Liver (tissue), 9 donors: ENCODE data around the gene PLEKHA3. TPM values are rescaled to one million over a fixed set of nuclear protein-coding genes. Genes with fewer than 3 reads are reported as not detected.

Source experiments
- DNase-seq: peaks from one replicate; pipeline ENCODE4 v3.0.0-alpha.2; 2017; ENCODE audit warnings: low spot score
- H3K27ac ChIP-seq, 2 donors: one replicate each; pipeline ENCODE4 v1.7.0; 2013; ENCODE audit warnings: inconsistent platforms in 2 of 2, low read length in 2 of 2, control low read depth in 1 of 2, low read depth in 1 of 2, mild to moderate bottlenecking in 1 of 2
- H3K27me3 ChIP-seq, 4 donors: one replicate each; pipeline versions ENCODE4 v1.6.1 to v1.7.0; 2013; ENCODE audit warnings: low read length in 3 of 4, inconsistent platforms in 1 of 4, mild to moderate bottlenecking in 1 of 4, moderate library complexity in 1 of 4; ENCODE audit not compliant: control insufficient read depth in 4 of 4, insufficient read depth in 4 of 4
- H3K36me3 ChIP-seq, 4 donors: one replicate each; pipeline versions ENCODE4 v1.6.1 to v1.7.0; 2013; ENCODE audit warnings: low read length in 3 of 4, mild to moderate bottlenecking in 3 of 4, low read depth in 1 of 4, moderate library complexity in 1 of 4; ENCODE audit not compliant: control insufficient read depth in 4 of 4, insufficient read depth in 3 of 4
- H3K4me1 ChIP-seq, 4 donors: one replicate each; pipeline versions ENCODE4 v1.6.1 to v1.7.0; 2013; ENCODE audit warnings: low read length in 3 of 4, mild to moderate bottlenecking in 3 of 4, moderate library complexity in 1 of 4; ENCODE audit not compliant: control insufficient read depth in 4 of 4, insufficient read depth in 4 of 4
- H3K4me3 ChIP-seq, 3 donors: one replicate each; pipeline versions ENCODE4 v1.6.1 to v1.7.0; 2013; ENCODE audit warnings: low read length in 3 of 3, control low read depth in 1 of 3, low read depth in 1 of 3, mild to moderate bottlenecking in 1 of 3
- H3K9ac ChIP-seq, 2 donors: one replicate each; pipeline ENCODE4 v1.7.0; 2013; ENCODE audit warnings: low read length in 2 of 2, mild to moderate bottlenecking in 2 of 2, moderate library complexity in 2 of 2, control low read depth in 1 of 2, low read depth in 1 of 2
- H3K9me3 ChIP-seq, 4 donors: one replicate each; pipeline versions ENCODE4 v1.6.1 to v1.7.0; 2013; ENCODE audit warnings: low read length in 3 of 4; ENCODE audit not compliant: control insufficient read depth in 4 of 4
- FOXA1 ChIP-seq: IDR thresholded peaks from 2 replicates; pipeline ENCODE4 v1.6.1; 2016; ENCODE audit warnings: antibody characterized with exemption
- FOXA2 ChIP-seq: IDR thresholded peaks from 2 replicates; pipeline ENCODE4 v1.6.1; 2016; ENCODE audit warnings: antibody characterized with exemption
- GABPA ChIP-seq, 2 donors: IDR thresholded peaks in 1 of 2; conservative IDR thresholded peaks in 1 of 2; 2 replicates each; pipeline ENCODE4 v1.6.1; 2016; ENCODE audit warnings: antibody characterized with exemption in 2 of 2, mild to moderate bottlenecking in 1 of 2, moderate library complexity in 1 of 2
- HNF4A ChIP-seq, 2 donors: conservative IDR thresholded peaks; 2 replicates each; pipeline ENCODE4 v1.6.1; 2016; ENCODE audit warnings: antibody characterized with exemption in 2 of 2, mild to moderate bottlenecking in 2 of 2
- HNF4G ChIP-seq: IDR thresholded peaks from 2 replicates; pipeline ENCODE4 v1.6.1; 2016; ENCODE audit warnings: antibody characterized with exemption
- JUND ChIP-seq, 2 donors: IDR thresholded peaks; 2 replicates each; pipeline ENCODE4 v1.6.1; 2016; ENCODE audit warnings: antibody characterized with exemption in 2 of 2
- NR2F2 ChIP-seq: IDR thresholded peaks from 2 replicates; pipeline ENCODE4 v1.6.1; 2016; ENCODE audit warnings: antibody characterized with exemption
- RAD21 ChIP-seq, 2 donors: IDR thresholded peaks; 2 replicates each; pipeline ENCODE4 v1.6.1; 2016; ENCODE audit warnings: antibody characterized with exemption in 2 of 2, mild to moderate bottlenecking in 2 of 2
- RXRA ChIP-seq, 2 donors: IDR thresholded peaks; 2 replicates each; pipeline ENCODE4 v1.6.1; 2017 to 2018; ENCODE audit warnings: antibody characterized with exemption in 2 of 2, mild to moderate bottlenecking in 1 of 2
- SP1 ChIP-seq: IDR thresholded peaks from 2 replicates; pipeline ENCODE4 v1.6.1; 2018; ENCODE audit warnings: antibody characterized with exemption, mild to moderate bottlenecking
- TAF1 ChIP-seq: conservative IDR thresholded peaks from 2 replicates; pipeline ENCODE4 v1.6.1; 2016; ENCODE audit warnings: antibody characterized with exemption, mild to moderate bottlenecking
- ZBTB33 ChIP-seq: IDR thresholded peaks from 2 replicates; pipeline ENCODE4 v1.6.1; 2016; ENCODE audit warnings: antibody characterized with exemption
- WGBS: extraction: QIAGEN DNeasy Blood & Tissue Kit; methylation state at CpG from one replicate; pipeline ENCODE4 v1.1.7; 2013; 5-methylcytosine and 5-hydroxymethylcytosine counted together
- polyA plus RNA-seq, 2 donors: library from polyadenylated mRNA; stranded (reverse) in 1 of 2; unstranded in 1 of 2; fragments of 200-250 nt in 1 of 2; fragments of >200 nt in 1 of 2; fragmentation: Nextera tagmentation in 1 of 2; extraction: Ambion mirVana in 1 of 2; gene quantifications; one replicate each; pipeline versions ENCODE4 v1.2.1 to v1.2.3, GENCODE V29; 2013 to 2015
- total RNA-seq, 2 donors: library from RNA; depleted of rRNA; stranded (reverse); fragments of >200 nt; gene quantifications; one replicate each; pipeline ENCODE4 v1.2.3, GENCODE V29; 2014
- TF ChIP-seq, protein P1 (sequence below): fragments of 150-350 bp; IDR thresholded peaks from 2 replicates; pipeline ENCODE4 v1.5.1; 2017; ENCODE audit warnings: improper control_type of control experiment, low read depth, low read length; ENCODE audit not compliant: missing input control
- TF ChIP-seq, protein P2 (sequence below): IDR thresholded peaks from 2 replicates; pipeline ENCODE4 v1.6.1; 2016; ENCODE audit warnings: antibody characterized with exemption
- TF ChIP-seq, protein P3 (sequence below): IDR thresholded peaks from 2 replicates; pipeline ENCODE4 v1.6.1; 2016; ENCODE audit warnings: antibody characterized with exemption, mild to moderate bottlenecking
- TF ChIP-seq, protein P4 (sequence below): IDR thresholded peaks from 2 replicates; pipeline ENCODE4 v1.6.1; 2016; ENCODE audit warnings: antibody characterized with exemption
- donor health status: healthy.
- donor health status: healthy.
- donor health status: healthy.
- donor health status: healthy.
- donor health status: healthy.

The PLEKHA3 gene
- total and polyA plus RNA-seq, 4 donors: 3.6 to 7.1 (median 6.1) TPM

DNA sequence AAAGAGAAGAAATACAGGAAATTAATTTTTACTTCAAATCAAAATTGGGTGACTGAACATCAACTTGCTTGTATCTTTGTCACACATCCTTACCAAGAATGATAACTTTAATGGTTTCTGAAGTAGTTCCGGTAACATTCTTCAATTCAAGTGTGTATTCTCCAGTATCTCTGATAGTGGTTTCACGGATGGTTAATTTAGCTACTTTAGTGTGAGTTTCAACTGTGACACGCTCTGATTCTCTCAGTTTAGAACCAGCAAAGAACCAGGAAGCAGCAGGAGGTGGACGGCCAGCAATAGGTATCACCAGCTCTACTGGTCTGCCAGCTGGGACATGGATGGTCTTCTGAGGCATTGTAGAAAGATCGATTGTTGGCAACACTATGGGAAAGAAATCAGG is 62.3 kb downstream of the PLEKHA3 start:
- Histone ChIP-seq H3K9me3 (no peaks in the 10 kb centered on the region), H3K4me3 (no peak overlapping the region), H3K4me1 (no peaks in the 10 kb centered on the region), H3K27me3 (no peaks in the 10 kb centered on the region), H3K9ac (no peak overlapping the region), H3K36me3 (peaks cover 0 to 18% (median 15%) of the 10 kb centered on the region in 4 donors), H3K27ac (no peak overlapping the region)
- 95% methylated on average over 5 of the region's 5 CpGs for WGBS
- TF ChIP-seq, protein P1, sequence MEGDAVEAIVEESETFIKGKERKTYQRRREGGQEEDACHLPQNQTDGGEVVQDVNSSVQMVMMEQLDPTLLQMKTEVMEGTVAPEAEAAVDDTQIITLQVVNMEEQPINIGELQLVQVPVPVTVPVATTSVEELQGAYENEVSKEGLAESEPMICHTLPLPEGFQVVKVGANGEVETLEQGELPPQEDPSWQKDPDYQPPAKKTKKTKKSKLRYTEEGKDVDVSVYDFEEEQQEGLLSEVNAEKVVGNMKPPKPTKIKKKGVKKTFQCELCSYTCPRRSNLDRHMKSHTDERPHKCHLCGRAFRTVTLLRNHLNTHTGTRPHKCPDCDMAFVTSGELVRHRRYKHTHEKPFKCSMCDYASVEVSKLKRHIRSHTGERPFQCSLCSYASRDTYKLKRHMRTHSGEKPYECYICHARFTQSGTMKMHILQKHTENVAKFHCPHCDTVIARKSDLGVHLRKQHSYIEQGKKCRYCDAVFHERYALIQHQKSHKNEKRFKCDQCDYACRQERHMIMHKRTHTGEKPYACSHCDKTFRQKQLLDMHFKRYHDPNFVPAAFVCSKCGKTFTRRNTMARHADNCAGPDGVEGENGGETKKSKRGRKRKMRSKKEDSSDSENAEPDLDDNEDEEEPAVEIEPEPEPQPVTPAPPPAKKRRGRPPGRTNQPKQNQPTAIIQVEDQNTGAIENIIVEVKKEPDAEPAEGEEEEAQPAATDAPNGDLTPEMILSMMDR: no peak
- TF ChIP-seq FOXA2: no peak
- TF ChIP-seq FOXA1: no peak
- TF ChIP-seq GABPA (IDR thresholded peaks at IDR 0.05 in 1 of 2, conservative IDR thresholded peaks at IDR 0.05 in 1 of 2): no peak
- TF ChIP-seq RXRA (IDR thresholded peaks at IDR 0.05): no peak
- TF ChIP-seq, protein P2, sequence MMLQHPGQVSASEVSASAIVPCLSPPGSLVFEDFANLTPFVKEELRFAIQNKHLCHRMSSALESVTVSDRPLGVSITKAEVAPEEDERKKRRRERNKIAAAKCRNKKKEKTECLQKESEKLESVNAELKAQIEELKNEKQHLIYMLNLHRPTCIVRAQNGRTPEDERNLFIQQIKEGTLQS: no peak
- no peak for TF ChIP-seq JUND (IDR thresholded peaks at IDR 0.05)
- no peak for TF ChIP-seq TAF1
- no peak for TF ChIP-seq HNF4G
- TF ChIP-seq, protein P3, sequence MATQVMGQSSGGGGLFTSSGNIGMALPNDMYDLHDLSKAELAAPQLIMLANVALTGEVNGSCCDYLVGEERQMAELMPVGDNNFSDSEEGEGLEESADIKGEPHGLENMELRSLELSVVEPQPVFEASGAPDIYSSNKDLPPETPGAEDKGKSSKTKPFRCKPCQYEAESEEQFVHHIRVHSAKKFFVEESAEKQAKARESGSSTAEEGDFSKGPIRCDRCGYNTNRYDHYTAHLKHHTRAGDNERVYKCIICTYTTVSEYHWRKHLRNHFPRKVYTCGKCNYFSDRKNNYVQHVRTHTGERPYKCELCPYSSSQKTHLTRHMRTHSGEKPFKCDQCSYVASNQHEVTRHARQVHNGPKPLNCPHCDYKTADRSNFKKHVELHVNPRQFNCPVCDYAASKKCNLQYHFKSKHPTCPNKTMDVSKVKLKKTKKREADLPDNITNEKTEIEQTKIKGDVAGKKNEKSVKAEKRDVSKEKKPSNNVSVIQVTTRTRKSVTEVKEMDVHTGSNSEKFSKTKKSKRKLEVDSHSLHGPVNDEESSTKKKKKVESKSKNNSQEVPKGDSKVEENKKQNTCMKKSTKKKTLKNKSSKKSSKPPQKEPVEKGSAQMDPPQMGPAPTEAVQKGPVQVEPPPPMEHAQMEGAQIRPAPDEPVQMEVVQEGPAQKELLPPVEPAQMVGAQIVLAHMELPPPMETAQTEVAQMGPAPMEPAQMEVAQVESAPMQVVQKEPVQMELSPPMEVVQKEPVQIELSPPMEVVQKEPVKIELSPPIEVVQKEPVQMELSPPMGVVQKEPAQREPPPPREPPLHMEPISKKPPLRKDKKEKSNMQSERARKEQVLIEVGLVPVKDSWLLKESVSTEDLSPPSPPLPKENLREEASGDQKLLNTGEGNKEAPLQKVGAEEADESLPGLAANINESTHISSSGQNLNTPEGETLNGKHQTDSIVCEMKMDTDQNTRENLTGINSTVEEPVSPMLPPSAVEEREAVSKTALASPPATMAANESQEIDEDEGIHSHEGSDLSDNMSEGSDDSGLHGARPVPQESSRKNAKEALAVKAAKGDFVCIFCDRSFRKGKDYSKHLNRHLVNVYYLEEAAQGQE: no peak
- no peak for TF ChIP-seq NR2F2
- TF ChIP-seq RAD21 (IDR thresholded peaks at IDR 0.05): no peak
- TF ChIP-seq HNF4A (conservative IDR thresholded peaks at IDR 0.05): no peak
- TF ChIP-seq SP1: no peak
- DNase-seq: no peak

DNA sequence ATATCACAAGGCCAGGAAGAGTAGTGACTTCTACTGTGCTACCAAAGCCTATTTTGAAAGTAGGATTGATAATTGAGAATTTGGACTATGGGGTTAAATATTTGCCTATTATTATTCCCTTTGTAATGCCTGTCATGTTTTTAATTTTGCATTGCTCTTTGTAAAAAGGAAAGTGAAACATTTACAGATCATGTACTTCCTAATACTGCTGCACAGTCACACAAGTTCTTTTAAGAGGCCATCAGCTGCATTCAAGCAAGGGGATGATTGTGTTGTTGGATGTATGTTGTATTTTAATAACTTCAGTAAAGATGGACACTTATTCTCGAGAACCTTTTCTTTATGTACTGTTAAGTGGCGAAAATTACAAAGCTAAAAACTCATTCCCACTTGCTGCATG is 70.1 kb downstream of the PLEKHA3 start:
- TF ChIP-seq, protein P4, sequence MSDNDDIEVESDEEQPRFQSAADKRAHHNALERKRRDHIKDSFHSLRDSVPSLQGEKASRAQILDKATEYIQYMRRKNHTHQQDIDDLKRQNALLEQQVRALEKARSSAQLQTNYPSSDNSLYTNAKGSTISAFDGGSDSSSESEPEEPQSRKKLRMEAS: no peak
- TF ChIP-seq FOXA2 (no peak), TAF1 (no peak), JUND (IDR thresholded peaks at IDR 0.05) (no peak), ZBTB33 (no peak)
- H3K4me3 ChIP-seq: no peak overlapping the region
- no peaks in the 10 kb centered on the region for H3K9me3 ChIP-seq
- H3K9ac ChIP-seq: no peak overlapping the region
- DNase-seq: no peak
- H3K36me3 ChIP-seq: peaks cover 0 to 10% (median 5%) of the 10 kb centered on the region in 4 donors
- 96% methylated on average over 2 of the region's 2 CpGs for WGBS
- no peaks in the 10 kb centered on the region for H3K4me1 ChIP-seq
- no peaks in the 10 kb centered on the region for H3K27me3 ChIP-seq
- H3K27ac ChIP-seq: no peak overlapping the region
